IPS-20b (cell line): Measurements from ENCODE around the gene TMEM94.

Source experiments
- H3K27ac ChIP-seq: one replicate; pipeline ENCODE4 v1.5.1; 2013; ENCODE audit warnings: low read length
- H3K27me3 ChIP-seq: 2 replicates; pipeline ENCODE4 v1.6.1; 2013; ENCODE audit warnings: mild to moderate bottlenecking, low read length, inconsistent platforms; ENCODE audit not compliant: insufficient read depth
- H3K36me3 ChIP-seq: 2 replicates; pipeline ENCODE4 v1.6.1; 2013; ENCODE audit warnings: low read depth, mild to moderate bottlenecking, inconsistent platforms, low read length, moderate library complexity; ENCODE audit not compliant: insufficient read depth
- H3K4me1 ChIP-seq: 2 replicates; pipeline ENCODE4 v1.6.1; 2013; ENCODE audit warnings: mild to moderate bottlenecking, control low read depth, inconsistent platforms, low read length, moderate library complexity; ENCODE audit not compliant: insufficient read depth
- H3K4me3 ChIP-seq: 2 replicates; pipeline ENCODE4 v1.5.1; 2013; ENCODE audit warnings: mild to moderate bottlenecking, low read length, inconsistent platforms
- H3K9ac ChIP-seq: 2 replicates; pipeline ENCODE4 v1.6.1; 2013; ENCODE audit warnings: low read depth, mild to moderate bottlenecking, inconsistent platforms, low read length, moderate library complexity
- H3K9me3 ChIP-seq: 2 replicates; pipeline ENCODE4 v1.6.1; 2013; ENCODE audit warnings: mild to moderate bottlenecking, low read depth, low read length, inconsistent platforms; ENCODE audit not compliant: insufficient read depth

The TMEM94 gene

DNA sequence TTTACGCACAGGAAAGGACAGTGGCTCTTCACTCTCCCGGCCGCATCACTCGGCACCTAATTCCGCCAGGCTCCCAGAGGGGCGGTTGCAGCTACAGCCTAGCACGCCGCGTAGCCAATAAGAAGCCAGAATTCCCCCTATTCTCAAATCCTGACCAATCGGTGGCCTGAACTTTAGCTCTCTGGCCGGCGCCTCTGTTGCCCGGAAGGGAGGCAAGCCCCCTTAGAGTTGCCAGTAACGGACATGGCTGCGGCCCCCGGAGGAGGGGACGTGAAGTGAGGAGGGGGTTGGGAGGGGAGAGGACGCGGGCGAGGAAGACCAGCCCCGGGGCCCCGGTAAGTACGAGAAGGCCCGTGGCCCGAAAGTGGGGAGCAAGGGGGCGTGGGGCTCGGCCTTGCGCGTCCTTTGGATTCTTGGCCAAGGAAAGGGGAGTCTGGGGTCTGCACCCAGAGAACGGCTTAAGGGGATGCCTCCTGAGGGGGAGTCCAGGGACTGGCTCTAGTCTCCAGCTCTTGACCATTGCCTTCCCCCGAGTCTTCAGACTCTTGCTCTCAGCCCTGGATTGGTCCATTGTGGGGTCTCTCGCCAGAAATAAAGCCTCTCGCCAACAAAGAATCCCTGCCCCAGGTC is at the start of gene TMEM94:
Gene TMEM94 (plus strand): TSS at position 219 of the 630 bp plus-strand sequence. CDS start 15,271 bp downstream, outside the sequence.
- Histone ChIP-seq H3K27me3 (no peaks in the 10 kb centered on the region), H3K4me1 (peaks cover 8% of the 10 kb centered on the region; the same call in 1 of the 2 replicates), H3K9ac (peak within 1 kb of the TSS; percentile 97), H3K27ac (peak within 1 kb of the TSS; percentile 83), H3K36me3 (no peaks in the 10 kb centered on the region), H3K4me3 (peak within 1 kb of the TSS; percentile 89), H3K9me3 (no peaks in the 10 kb centered on the region)

DNA sequence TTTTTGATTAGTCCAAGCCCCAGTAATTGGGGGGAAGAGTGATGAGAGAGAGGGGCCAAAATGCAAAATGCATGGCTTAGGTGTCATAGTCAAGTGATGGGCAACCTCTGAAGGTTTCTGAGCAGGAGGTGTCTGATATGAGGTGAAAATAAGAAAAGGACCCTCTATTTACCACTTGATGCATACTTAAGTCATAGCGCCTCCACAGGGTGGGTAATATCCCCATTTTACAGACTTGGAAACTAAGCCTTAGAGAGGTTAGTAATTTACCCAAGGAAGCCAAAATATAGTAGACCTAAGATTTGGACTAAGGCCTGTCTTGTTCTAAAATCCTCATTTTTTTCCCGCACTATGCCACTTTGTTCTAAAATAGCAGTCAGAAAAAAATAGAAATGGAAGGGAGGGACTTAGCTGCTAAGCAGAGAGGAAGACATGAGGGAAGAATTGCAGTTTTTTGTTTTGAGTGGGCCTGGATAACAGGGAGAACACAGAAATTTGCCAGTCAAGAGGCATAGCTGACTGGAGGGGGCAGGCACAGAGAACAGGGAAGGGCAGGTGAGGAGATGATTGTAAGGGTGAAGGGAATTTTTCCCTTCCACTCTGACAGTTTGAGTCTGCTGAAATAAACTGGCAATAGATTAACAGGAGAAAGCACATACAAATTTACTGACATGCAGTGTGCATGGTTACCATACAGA is 48.6 kb upstream of the TMEM94 start:
- peaks cover 2% of the 10 kb centered on the region; the same call in 1 of the 2 replicates for H3K4me1 ChIP-seq
- H3K4me3 ChIP-seq: no peak overlapping the region
- H3K36me3 ChIP-seq: no peaks in the 10 kb centered on the region
- H3K9ac ChIP-seq: no peak overlapping the region
- H3K27me3 ChIP-seq: no peaks in the 10 kb centered on the region
- no peaks in the 10 kb centered on the region for H3K9me3 ChIP-seq
- H3K27ac ChIP-seq: no peak overlapping the region

DNA sequence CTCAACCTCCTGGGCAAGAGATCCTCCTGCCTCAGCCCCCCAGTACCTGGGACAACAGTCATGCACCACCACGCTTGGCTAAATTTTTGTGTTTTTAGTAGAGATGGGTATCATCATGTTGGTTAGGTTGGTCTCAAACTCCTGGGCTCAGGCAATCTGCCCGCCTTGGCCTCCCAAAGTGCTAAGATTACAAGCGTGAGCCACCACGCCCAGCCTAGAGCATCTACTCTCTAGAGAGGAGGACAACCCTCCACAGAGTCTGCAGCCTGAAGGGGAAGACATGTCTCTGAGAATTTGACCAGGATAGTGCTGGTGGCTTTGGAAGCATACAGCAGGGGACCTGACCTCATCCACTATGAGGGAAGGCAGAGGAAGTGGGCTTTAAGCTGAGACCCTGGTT is 46.3 kb upstream of the TMEM94 start:
- H3K27ac ChIP-seq: no peak overlapping the region
- H3K9me3 ChIP-seq: no peaks in the 10 kb centered on the region
- H3K36me3 ChIP-seq: no peaks in the 10 kb centered on the region
- H3K9ac ChIP-seq: no peak overlapping the region
- H3K4me3 ChIP-seq: no peak overlapping the region
- no peaks in the 10 kb centered on the region for H3K27me3 ChIP-seq
- H3K4me1 ChIP-seq: peaks cover 2% of the 10 kb centered on the region; the same call in 1 of the 2 replicates

DNA sequence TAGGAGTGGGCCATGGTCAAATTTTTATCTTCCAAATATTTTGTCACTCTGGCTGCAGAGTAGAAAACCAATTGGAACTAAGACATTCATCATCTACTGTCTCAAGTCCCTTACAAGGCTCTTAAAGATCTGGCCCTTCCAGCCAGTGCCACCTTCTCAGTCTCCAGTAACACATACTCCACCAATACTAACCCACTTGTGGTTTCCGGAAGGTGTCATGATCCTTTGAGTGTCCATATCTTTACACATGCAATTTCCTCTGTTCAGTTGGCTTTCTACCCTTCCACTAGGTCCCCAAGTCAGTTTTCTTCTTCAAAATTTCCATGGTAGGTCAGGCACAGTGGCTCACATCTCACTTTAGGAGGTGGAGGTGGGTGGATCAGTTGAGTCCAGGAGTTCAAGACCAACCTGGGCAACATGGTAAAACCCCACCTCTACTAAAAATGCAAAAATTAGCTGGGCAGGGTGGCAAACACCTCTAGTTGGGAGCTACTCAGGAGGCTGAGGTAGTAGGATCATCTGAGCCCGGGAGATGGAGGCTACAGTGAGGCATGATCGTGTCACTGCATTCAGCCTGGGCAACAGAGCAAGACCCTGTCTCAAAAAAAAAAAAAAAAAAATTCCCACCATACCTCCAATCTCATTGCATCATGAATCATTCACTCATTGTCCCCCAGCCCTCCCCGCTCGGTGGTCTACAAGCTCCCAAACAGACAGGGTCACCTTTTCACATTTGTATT is 44.9 kb upstream of the TMEM94 start:
- H3K9me3 ChIP-seq: no peaks in the 10 kb centered on the region
- H3K36me3 ChIP-seq: no peaks in the 10 kb centered on the region
- no peak overlapping the region for H3K9ac ChIP-seq
- H3K27me3 ChIP-seq: no peaks in the 10 kb centered on the region
- no peak overlapping the region for H3K27ac ChIP-seq
- peaks cover 2% of the 10 kb centered on the region; the same call in 1 of the 2 replicates for H3K4me1 ChIP-seq
- no peak overlapping the region for H3K4me3 ChIP-seq

DNA sequence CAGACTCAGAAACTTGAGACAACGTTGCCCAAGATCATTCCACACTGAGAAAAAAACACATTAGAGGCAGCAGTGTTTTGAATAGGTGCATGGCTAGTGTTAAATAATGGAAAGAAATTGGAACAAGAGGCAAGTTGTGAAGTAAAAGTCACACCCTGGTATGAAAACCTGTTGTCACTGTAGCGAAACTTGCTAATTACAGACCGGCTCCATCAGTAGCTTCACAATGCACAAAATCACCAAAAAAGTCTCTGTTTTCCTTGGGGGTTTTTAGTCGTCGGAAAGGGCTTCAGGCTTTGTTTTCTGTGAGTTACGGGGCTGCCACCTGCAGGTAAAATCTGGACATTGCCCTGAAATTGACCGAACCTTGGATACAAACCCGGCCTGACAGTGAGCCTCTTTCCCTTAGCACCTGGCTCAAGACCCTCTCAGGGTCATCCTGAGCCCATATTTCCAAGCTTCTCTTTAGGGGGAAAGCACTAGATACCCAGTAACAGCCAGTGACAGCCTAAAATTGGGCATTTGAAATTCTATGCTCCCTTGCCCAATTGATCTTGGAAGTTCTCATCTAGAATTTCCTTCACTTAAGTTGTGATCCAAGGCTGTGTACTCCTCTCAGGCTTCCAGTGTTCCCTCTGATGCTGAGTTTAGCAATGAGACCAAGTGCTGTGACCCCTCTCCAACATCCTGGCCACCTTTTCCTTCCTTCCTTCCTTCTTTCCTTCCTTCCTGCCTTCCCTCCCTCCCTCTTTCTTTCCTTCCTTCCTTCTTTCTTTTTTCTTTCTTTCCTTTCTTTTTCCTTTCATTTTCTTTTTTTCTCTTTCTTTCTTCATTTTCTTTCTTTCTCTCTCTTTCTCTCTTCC is 43.7 kb upstream of the TMEM94 start:
- Histone ChIP-seq H3K9ac (no peak overlapping the region; the same call in 1 of the 2 replicates), H3K27ac (no peak overlapping the region), H3K4me3 (0 out of 2 replicates have a peak overlapping the region, but pooled peaks have one; percentile 36), H3K4me1 (peaks cover 2% of the 10 kb centered on the region; the same call in 1 of the 2 replicates), H3K36me3 (no peaks in the 10 kb centered on the region), H3K9me3 (no peaks in the 10 kb centered on the region), H3K27me3 (no peaks in the 10 kb centered on the region)

DNA sequence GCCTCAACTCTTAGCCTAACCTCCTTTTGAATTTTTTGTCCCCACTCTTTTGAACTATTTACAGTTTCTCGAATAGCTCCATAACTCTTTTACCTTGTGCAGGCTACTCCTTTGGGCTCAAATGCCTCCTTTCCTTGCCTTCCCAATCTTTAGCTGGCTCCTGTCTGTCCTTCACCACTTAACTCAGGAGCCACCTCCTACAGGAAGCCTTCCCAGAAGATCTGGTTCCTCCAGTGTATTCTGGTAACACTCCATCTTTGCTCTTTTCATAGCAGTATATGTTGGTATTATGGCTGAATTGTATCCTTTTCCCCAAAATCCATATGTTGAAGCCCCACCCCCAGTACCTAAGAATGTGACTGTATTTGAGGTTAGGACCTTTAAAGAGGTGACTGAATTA is 41.9 kb upstream of the TMEM94 start:
- Histone ChIP-seq H3K36me3 (no peaks in the 10 kb centered on the region), H3K4me1 (peaks cover 2% of the 10 kb centered on the region; the same call in 1 of the 2 replicates), H3K9ac (no peak overlapping the region), H3K9me3 (no peaks in the 10 kb centered on the region), H3K27ac (no peak overlapping the region), H3K4me3 (no peak overlapping the region), H3K27me3 (no peaks in the 10 kb centered on the region)

DNA sequence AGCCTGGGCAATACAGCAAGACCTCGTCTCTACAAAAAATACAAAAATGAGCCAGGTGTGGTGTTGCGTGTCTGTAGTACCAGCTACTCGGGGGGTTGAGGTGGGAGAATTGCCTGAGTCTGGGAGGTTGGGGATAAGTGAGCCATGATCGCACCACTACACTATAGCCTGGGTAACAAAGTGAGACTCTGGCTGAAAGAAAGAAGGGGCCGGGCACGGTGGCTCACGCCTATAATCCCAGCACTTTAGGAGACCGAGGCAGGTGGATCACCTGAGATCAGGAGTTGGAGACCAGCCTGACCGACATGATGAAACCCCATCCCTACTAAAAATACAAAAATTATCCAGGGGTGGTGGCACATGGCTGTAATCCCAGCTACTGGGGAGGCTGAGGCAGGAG is 40.4 kb upstream of the TMEM94 start:
- no peak overlapping the region for H3K9ac ChIP-seq
- H3K9me3 ChIP-seq: no peaks in the 10 kb centered on the region
- no peak overlapping the region for H3K4me3 ChIP-seq
- H3K27ac ChIP-seq: no peak overlapping the region
- no peaks in the 10 kb centered on the region for H3K36me3 ChIP-seq
- H3K27me3 ChIP-seq: no peaks in the 10 kb centered on the region
- peaks cover 2% of the 10 kb centered on the region; the same call in 1 of the 2 replicates for H3K4me1 ChIP-seq

DNA sequence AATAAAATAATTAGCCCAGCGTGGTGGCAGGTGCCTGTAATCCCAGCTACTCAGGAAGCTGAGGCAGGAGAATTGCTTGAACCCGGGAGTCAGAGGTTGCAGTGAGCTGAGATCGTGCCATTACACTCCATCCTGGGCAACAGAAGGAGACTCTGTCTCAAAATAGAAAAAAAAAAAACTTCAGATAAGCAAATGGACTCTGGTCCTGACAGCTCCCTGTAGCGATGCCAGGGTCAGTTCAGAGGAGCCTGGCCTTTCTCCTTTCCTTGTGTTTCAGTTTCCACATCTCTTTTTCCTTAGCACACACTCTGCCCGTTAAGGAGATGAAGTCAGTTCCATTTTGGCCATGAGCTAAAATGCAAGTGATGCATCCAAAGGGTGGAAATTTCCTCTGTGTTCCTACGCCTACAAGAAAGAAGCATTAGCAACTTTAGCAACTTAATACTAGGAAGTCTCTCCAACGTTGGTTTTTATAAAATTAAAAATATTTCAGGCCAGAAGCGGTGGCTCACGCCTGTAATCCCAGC is 39.3 kb upstream of the TMEM94 start:
- Histone ChIP-seq H3K36me3 (no peaks in the 10 kb centered on the region), H3K27ac (no peak overlapping the region), H3K4me1 (peaks cover 2% of the 10 kb centered on the region; the same call in 1 of the 2 replicates), H3K9ac (no peak overlapping the region), H3K27me3 (no peaks in the 10 kb centered on the region), H3K4me3 (no peak overlapping the region), H3K9me3 (no peaks in the 10 kb centered on the region)

DNA sequence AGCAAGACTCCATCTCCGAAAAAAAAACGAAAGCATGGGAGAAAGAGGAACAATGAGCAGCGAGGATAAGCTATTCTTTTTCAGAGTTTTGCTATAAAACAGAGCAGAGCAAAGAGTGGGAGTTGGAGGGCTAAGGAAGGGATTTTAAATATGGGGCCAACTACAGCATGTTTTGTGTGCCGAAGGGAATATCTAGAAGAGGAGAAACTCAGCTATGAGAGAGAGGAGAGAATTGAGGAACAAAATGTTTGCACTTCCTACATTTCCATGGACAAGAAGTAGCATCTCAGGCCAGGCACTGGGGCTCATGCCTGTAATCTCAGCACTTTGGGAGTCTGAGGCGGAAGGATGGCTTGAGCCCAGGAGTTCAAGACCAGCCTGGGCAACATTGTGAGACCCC is 37.9 kb upstream of the TMEM94 start:
- Histone ChIP-seq H3K9me3 (no peaks in the 10 kb centered on the region), H3K9ac (no peak overlapping the region), H3K36me3 (no peaks in the 10 kb centered on the region), H3K27ac (no peak overlapping the region), H3K27me3 (no peaks in the 10 kb centered on the region), H3K4me3 (no peak overlapping the region), H3K4me1 (no peaks in the 10 kb centered on the region)

DNA sequence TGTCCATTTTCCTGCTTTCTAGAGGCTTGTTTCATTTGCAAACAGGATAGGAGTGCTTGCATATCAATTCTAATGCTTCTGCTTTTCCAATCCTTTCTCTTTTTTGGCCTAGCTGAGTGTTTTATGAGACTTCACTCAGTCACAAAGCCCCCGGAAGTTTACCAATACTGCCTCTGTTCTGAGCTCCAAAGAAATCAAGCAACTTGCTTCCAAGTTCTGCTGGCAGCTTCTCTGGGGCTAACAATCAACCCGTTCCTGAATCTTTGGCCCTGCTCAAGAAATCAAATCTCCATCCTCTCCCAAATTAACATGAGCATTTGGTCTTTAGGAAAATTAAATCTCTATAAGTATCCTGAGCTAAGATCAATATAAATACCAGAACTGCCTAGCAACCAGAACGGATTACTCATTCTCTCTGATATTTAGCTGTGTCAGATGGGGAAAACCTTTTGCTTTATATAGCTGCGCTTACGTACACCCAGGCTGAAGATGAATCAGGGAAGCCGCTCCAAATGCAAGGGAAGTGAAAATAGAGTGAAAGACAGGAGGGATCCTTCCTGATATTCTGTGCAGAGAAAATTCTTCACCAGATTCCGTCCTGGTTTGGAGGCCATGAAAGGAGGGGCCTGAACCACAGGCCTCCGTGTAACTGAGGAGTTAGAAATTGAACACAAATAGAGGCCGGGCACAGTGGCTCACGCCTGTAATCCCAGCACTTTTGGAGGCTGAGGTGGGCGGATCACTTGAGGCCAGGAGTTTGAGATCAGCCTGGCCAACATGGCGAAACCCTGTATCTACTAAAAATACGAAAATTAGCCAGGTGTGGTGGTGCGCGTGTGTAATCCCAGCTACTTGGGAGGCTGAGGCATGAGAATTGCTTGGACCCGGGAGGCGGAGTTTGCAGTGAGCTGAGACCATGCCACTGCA is 27.6 kb upstream of the TMEM94 start:
- no peak overlapping the region for H3K9ac ChIP-seq
- no peaks in the 10 kb centered on the region; the same call in none of the 2 replicates for H3K4me1 ChIP-seq
- no peak overlapping the region for H3K4me3 ChIP-seq
- no peak overlapping the region for H3K27ac ChIP-seq
- no peaks in the 10 kb centered on the region for H3K9me3 ChIP-seq
- H3K27me3 ChIP-seq: no peaks in the 10 kb centered on the region
- no peaks in the 10 kb centered on the region for H3K36me3 ChIP-seq
